OCI-LY3 (cell line): Measurements from ENCODE around the gene XRCC5.

Experiments
- CTCF ChIP-seq: fragments of 200-600, 300-600 bp; sonication (generic); IDR thresholded peaks from 2 replicates; pipeline ENCODE4 v1.5.1; 2014; ENCODE audit warnings: antibody characterized with exemption, low read length, low read depth
- EZH2phosphoT487 ChIP-seq: fragments of 200-600 bp; shearing (Covaris generic); IDR thresholded peaks from 2 replicates; pipeline ENCODE4 v1.6.1; 2018; ENCODE audit warnings: antibody characterized with exemption, mixed run types, low read depth

- TF ChIP-seq CTCF = no peak
- TF ChIP-seq EZH2phosphoT487 = no peak
These were observed 37.9 kb upstream of the XRCC5 start for GRCh38 chr2:216071111-216071851.
